Muscle of leg (tissue), 16 donors: ENCODE results near the gene GAS2L1. TPM values are rescaled to one million over a fixed set of nuclear protein-coding genes. Genes with fewer than 3 reads are reported as not detected.

ENCODE experiments used
- DNase-seq: peaks from one replicate; pipeline ENCODE4 v3.0.0; 2013
- H3K27ac ChIP-seq: one replicate; pipeline ENCODE4 v1.5.1; 2013; ENCODE audit warnings: mild to moderate bottlenecking, low read length, control low read depth
- H3K27me3 ChIP-seq: one replicate; pipeline ENCODE4 v1.6.1; 2013; ENCODE audit warnings: low read length; ENCODE audit not compliant: control insufficient read depth, insufficient read depth
- H3K36me3 ChIP-seq: one replicate; pipeline ENCODE4 v1.6.1; 2013; ENCODE audit warnings: low read length; ENCODE audit not compliant: control insufficient read depth, insufficient read depth
- H3K4me1 ChIP-seq: one replicate; pipeline ENCODE4 v1.6.1; 2013; ENCODE audit warnings: low read length; ENCODE audit not compliant: control insufficient read depth, insufficient read depth
- H3K4me3 ChIP-seq: one replicate; pipeline ENCODE4 v1.5.1; 2013; ENCODE audit warnings: low read length, control low read depth
- H3K9me3 ChIP-seq: replicated peaks from 2 replicates; pipeline ENCODE4 v1.6.1; 2013; ENCODE audit warnings: low read depth, low read length; ENCODE audit not compliant: control insufficient read depth
- WGBS: methylation state at CpG from one replicate; pipeline ENCODE4 v1.1.5; 2013; ENCODE audit warnings: missing lambda C conversion rate; ENCODE audit not compliant: insufficient coverage; 5-methylcytosine and 5-hydroxymethylcytosine counted together
- long read RNA-seq, 11 donors: transcript quantifications; one replicate each; lab custom pipeline, GENCODE V29; 2026
- polyA plus RNA-seq, 8 donors: library from polyadenylated mRNA; unstranded; fragments of 120-200 nt; gene quantifications; one replicate each; pipeline versions ENCODE4 v1.2.1 to v1.2.3, GENCODE V29; 2013; ENCODE audit warnings: inconsistent platforms in 1 of 8, low replicate concordance in 1 of 8; ENCODE audit not compliant: insufficient read length in 8 of 8, insufficient read depth in 1 of 8
- total RNA-seq: library from RNA; stranded (reverse); fragments of 120-200 nt; gene quantifications from one replicate; pipeline ENCODE4 v1.2.4, GENCODE V29; 2013

GAS2L1 gene
- total RNA-seq (2.7 TPM), polyA plus RNA-seq (10 to 100 TPM; 10.5 to 15.4 (median 13.4) TPM)
- long read RNA-seq, donor 1, partial matches to known transcripts: 0 of 2 reads
- long read RNA-seq, donor 1, other reads (novel, unspliced or antisense): 0 of 2 reads
- long read RNA-seq, donor 2, partial matches to known transcripts: 0 of 1 reads
- long read RNA-seq, donor 2, other reads (novel, unspliced or antisense): 0 of 1 reads
- long read RNA-seq, donor 3, transcript GAS2L1-208 (6 exons, 2,925 nt): major isoform, 9 of 13 reads
- long read RNA-seq, donor 3, partial matches to known transcripts: 0 of 13 reads
- long read RNA-seq, donor 3, other reads (novel, unspliced or antisense): 0 of 13 reads
- long read RNA-seq, donor 4, partial matches to known transcripts: 6 of 11 reads
- long read RNA-seq, donor 4, other reads (novel, unspliced or antisense): 0 of 11 reads
- long read RNA-seq, donor 5, transcript GAS2L1-208 (6 exons, 2,925 nt): major isoform, 11 of 26 reads
- long read RNA-seq, donor 5, partial matches to known transcripts: 5 of 26 reads
- long read RNA-seq, donor 5, other reads (novel, unspliced or antisense): 5 of 26 reads
- long read RNA-seq, donor 6, partial matches to known transcripts: 0 of 7 reads
- long read RNA-seq, donor 6, other reads (novel, unspliced or antisense): 0 of 7 reads
- long read RNA-seq, donor 7, transcript GAS2L1-208 (6 exons, 2,925 nt): major isoform, 6 of 16 reads
- long read RNA-seq, donor 7, partial matches to known transcripts: 5 of 16 reads
- long read RNA-seq, donor 7, other reads (novel, unspliced or antisense): 0 of 16 reads
- long read RNA-seq, donor 8, partial matches to known transcripts: 0 of 1 reads
- long read RNA-seq, donor 8, other reads (novel, unspliced or antisense): 0 of 1 reads
- long read RNA-seq, donor 9, partial matches to known transcripts: 0 of 3 reads
- long read RNA-seq, donor 9, other reads (novel, unspliced or antisense): 0 of 3 reads
- long read RNA-seq, donor 10, partial matches to known transcripts: 0 of 2 reads
- long read RNA-seq, donor 10, other reads (novel, unspliced or antisense): 0 of 2 reads
- long read RNA-seq, donor 11, partial matches to known transcripts: 10 of 11 reads
- long read RNA-seq, donor 11, other reads (novel, unspliced or antisense): 0 of 11 reads

- Histone ChIP-seq H3K27me3 (no peaks in the 10 kb centered on the region), H3K4me1 (peaks cover 66% of the 10 kb centered on the region), H3K36me3 (peaks cover 12% of the 10 kb centered on the region), H3K4me3 (peak within 1 kb of the TSS; percentile 86), H3K9me3 (no peaks in the 10 kb centered on the region), H3K27ac (peak within 1 kb of the TSS; percentile 86)
- under 1% methylated on average over 32 of the region's 40 CpGs for WGBS
- DNase-seq: peak; percentile 92
Observed at GRCh38 chr22:29306175-29306834, at the start of gene GAS2L1. Gene GAS2L1, plus strand, starts transcription at chr22:29306650. Its CDS starts 1,456 bp downstream, at chr22:29308106.

GRCh38 chr22:29257751-29258181 lies 48.7 kb upstream of the GAS2L1 start:
- Histone ChIP-seq H3K27me3 (no peaks in the 10 kb centered on the region), H3K27ac (no peak overlapping the region), H3K4me3 (no peak overlapping the region), H3K9me3 (no peaks in the 10 kb centered on the region), H3K36me3 (peaks cover 30% of the 10 kb centered on the region), H3K4me1 (no peaks in the 10 kb centered on the region)
- no peak for DNase-seq
- WGBS: 71% methylated on average over 7 of the region's 8 CpGs

GRCh38 chr22:29258407-29259252 lies 47.8 kb upstream of the GAS2L1 start:
- 81% methylated on average over 12 of the region's 17 CpGs for WGBS
- Histone ChIP-seq H3K4me1 (no peaks in the 10 kb centered on the region), H3K27me3 (no peaks in the 10 kb centered on the region), H3K27ac (no peak overlapping the region), H3K36me3 (peaks cover 32% of the 10 kb centered on the region), H3K9me3 (no peaks in the 10 kb centered on the region), H3K4me3 (no peak overlapping the region)
- no peak for DNase-seq

- no peaks in the 10 kb centered on the region for H3K9me3 ChIP-seq
- no peaks in the 10 kb centered on the region for H3K27me3 ChIP-seq
- H3K36me3 ChIP-seq: peaks cover 40% of the 10 kb centered on the region
- no peak for DNase-seq
- H3K4me3 ChIP-seq: no peak overlapping the region
- 58% methylated on average over 5 of the region's 11 CpGs for whole genome bisulfite sequencing
- H3K27ac ChIP-seq: no peak overlapping the region
- no peaks in the 10 kb centered on the region for H3K4me1 ChIP-seq
Observed at GRCh38 chr22:29259253-29259899, 47.1 kb upstream of the GAS2L1 start.

GRCh38 chr22:29260031-29260560 lies 46.4 kb upstream of the GAS2L1 start:
- H3K36me3 ChIP-seq: peaks cover 43% of the 10 kb centered on the region
- H3K4me1 ChIP-seq: no peaks in the 10 kb centered on the region
- H3K9me3 ChIP-seq: no peaks in the 10 kb centered on the region
- no peak overlapping the region for H3K27ac ChIP-seq
- 77% methylated on average over 7 of the region's 13 CpGs for WGBS
- no peaks in the 10 kb centered on the region for H3K27me3 ChIP-seq
- no peak overlapping the region for H3K4me3 ChIP-seq
- DNase-seq: no peak

- Histone ChIP-seq H3K27ac (no peak overlapping the region), H3K4me1 (no peaks in the 10 kb centered on the region), H3K27me3 (no peaks in the 10 kb centered on the region), H3K4me3 (no peak overlapping the region), H3K9me3 (no peaks in the 10 kb centered on the region), H3K36me3 (peaks cover 50% of the 10 kb centered on the region)
- WGBS: 83% methylated on average over 17 of the region's 17 CpGs
- DNase-seq: no peak
Observed at GRCh38 chr22:29260601-29261315, 45.7 kb upstream of the GAS2L1 start.

GRCh38 chr22:29263791-29264276 lies 42.6 kb upstream of the GAS2L1 start:
- H3K27ac ChIP-seq: no peak overlapping the region
- H3K4me3 ChIP-seq: no peak overlapping the region
- DNase-seq: no peak
- peaks cover 14% of the 10 kb centered on the region for H3K4me1 ChIP-seq
- 75% methylated on average over 14 of the region's 14 CpGs for WGBS
- H3K9me3 ChIP-seq: no peaks in the 10 kb centered on the region
- H3K36me3 ChIP-seq: peaks cover 46% of the 10 kb centered on the region
- no peaks in the 10 kb centered on the region for H3K27me3 ChIP-seq

- Histone ChIP-seq H3K4me3 (no peak overlapping the region), H3K27ac (no peak overlapping the region), H3K27me3 (no peaks in the 10 kb centered on the region), H3K36me3 (peaks cover 35% of the 10 kb centered on the region), H3K9me3 (no peaks in the 10 kb centered on the region), H3K4me1 (peaks cover 27% of the 10 kb centered on the region)
- no peak for DNase-seq
- 70% methylated on average over 5 of the region's 7 CpGs for WGBS
Observed at GRCh38 chr22:29265305-29265704, 41.1 kb upstream of the GAS2L1 start.
